OCI-M1 (cell line): ENCODE measurements around the gene MAST3.

Source experiments
- DNase-seq: peaks from one replicate; lab custom pipeline; 2025; lab: John Stamatoyannopoulos, UW

MAST3 gene

DNA sequence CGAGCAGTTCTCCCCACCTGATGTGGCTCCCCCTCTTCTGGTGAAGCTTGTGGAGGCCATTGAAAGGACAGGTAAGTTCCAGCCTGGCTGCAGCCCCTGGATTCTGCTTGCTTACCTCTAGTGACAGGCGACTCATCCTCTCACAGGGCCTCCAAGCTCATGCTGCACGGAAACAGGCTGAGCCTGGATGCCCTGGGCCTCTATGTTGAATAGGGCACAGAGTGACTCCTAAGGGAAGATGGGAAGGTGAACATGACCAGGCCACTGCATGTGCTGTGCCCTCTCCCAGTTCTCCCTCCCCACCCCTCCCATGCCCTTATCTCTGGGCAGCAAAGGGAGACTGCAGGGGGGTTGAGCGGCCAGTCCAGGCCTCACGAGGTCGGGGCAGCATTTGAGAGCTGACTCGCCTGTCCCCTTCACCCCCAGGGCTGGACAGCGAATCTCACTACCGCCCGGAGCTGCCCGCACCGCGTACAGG, 63.0 kb downstream of the MAST3 start:
- peak; percentile 74 for DNase-seq

DNA sequence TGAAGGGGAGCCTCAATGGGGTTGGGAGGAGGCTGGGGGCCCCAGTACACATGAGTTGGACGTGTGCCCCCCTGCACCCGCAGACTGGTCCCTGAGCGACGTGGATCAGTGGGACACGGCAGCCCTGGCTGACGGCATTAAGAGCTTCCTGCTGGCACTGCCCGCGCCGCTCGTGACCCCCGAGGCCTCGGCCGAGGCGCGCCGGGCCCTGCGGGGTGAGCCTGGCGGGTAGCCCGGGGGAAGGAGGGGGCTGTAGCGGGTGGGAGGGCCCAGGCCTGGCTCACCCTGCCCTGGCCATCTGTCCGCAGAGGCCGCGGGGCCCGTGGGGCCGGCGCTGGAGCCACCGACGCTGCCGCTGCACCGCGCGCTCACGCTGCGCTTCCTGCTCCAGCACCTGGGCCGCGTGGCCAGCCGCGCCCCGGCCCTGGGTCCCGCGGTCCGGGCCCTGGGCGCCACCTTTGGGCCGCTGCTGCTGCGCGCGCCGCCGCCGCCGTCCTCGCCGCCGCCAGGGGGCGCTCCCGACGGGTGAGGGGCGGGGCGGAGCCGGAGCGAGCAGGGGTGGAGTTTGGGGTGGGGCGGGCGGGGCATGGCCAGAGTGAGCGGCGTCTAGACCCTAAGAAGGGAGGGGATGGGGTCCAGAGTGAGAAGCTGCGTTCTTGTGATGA, 63.5 kb downstream of the MAST3 start:
- peak; percentile 81 for DNase-seq

DNA sequence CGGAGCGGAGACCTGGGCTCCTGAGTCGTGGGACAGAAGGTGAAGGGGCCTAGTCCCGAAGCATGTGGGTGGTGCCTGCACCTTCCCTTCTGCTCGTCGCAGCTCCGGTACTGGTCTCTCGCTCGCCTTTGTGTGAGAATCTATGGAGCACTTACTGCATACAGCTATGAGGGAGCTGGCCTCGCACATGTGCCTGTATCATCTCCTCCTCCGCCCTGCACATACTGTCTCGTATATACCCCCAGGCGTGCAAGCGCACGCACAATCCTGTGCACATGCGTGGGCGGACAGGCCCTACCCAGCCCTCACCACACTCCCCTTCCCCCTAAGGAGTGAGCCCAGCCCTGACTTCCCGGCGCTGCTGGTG, 64.0 kb downstream of the MAST3 start:
- no peak for DNase-seq

DNA sequence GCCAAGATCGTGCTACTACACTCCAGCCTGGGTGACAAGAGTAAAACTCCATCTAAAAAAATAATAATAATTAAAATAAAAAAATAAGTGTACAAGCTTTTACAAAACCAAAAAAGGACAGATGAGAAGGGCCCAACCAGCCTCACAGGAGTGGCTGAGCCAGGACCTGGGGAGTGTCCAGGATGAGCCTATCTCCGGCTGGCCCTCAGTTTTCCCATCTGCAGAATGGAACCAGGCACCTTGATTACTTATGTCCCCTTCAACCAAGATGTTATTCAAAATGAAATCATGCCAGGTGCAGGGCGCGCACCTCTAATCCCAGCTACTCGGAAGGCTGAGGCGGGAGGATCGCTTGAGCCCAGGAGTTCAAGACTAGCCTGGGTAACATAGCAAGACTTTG, 66.5 kb downstream of the MAST3 start:
- no peak for DNase-seq

GRCh38 chr19:18165794-18166544, 68.4 kb downstream of the MAST3 start:
- no peak for DNase-seq

DNA sequence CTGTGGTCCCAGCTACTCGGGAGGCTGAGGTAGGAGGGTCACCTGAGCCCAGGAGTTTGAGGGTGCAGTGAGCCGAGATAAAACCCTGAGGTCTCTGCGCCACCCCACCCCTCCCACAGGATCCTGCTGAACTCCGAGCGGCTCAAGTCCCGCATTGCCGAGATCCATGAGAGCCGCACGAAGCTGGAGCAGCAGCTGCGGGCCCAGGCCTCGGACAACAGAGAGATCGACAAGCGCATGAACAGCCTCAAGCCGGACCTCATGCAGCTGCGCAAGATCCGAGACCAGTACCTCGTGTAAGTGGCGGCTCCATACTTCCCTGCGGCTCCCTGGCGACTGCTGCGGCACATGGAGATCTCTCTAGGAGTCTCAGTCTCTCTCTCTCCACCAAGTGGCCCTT, 69.4 kb downstream of the MAST3 start:
- no peak for DNase-seq

- DNase-seq: peak; percentile 59
Observed at GRCh38 chr19:18167975-18168645, 70.5 kb downstream of the MAST3 start.

DNA sequence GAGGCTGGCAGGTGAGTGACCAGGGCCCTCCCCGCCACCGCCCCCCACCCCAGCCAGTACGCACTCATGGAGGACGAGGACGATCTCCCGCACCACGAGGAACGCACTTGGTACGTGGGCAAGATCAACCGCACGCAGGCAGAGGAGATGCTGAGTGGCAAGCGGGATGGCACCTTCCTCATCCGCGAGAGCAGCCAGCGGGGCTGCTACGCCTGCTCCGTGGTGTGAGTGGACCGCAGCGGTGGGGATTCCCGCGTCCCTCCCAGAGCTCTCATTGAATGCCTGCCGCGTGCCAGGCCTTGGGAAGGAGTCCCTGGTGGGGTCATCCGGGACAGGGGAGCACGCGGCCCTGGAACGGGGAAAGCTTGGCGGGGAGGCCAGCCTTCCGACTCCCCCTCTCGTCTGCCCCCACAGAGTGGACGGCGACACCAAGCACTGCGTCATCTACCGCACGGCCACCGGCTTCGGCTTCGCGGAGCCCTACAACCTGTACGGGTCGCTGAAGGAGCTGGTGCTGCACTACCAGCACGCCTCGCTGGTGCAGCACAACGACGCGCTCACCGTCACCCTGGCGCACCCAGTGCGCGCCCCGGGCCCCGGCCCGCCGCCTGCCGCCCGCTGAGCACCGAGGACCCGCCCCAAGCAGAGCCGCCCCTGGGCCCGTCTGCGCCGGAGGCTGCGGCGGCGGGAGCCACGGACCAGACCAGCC, 71.2 kb downstream of the MAST3 start:
- no peak for DNase-seq

GRCh38 chr19:18170714-18171255, 73.2 kb downstream of the MAST3 start:
- DNase-seq: peak; percentile 15

GRCh38 chr19:18171605-18172327, 74.2 kb downstream of the MAST3 start:
- DNase-seq: no peak

- DNase-seq: no peak
Observed at GRCh38 chr19:18172331-18173053, 74.9 kb downstream of the MAST3 start.

- peak; percentile 66 for DNase-seq
Observed at GRCh38 chr19:18173054-18173571, 75.5 kb downstream of the MAST3 start.

GRCh38 chr19:18173572-18174288, 76.2 kb downstream of the MAST3 start, which contains the start of gene IFI30:
Gene IFI30, plus strand, starts transcription at chr19:18173813. Its CDS starts 29 bp downstream, at chr19:18173842.
- peak; percentile 89 for DNase-seq

DNA sequence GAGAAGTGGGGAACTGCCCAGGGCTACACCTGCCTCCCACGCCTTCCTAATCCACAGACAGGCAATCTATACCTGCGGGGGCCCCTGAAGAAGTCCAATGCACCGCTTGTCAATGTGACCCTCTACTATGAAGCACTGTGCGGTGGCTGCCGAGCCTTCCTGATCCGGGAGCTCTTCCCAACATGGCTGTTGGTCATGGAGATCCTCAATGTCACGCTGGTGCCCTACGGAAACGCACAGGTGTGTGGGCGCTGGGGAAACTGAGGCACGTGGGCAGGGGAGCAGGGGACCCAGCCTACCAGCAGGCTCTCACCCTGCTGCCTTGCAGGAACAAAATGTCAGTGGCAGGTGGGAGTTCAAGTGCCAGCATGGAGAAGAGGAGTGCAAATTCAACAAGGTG, 77.4 kb downstream of the MAST3 start:
- no peak for DNase-seq

GRCh38 chr19:18176367-18177310, 79.1 kb downstream of the MAST3 start:
- DNase-seq: no peak

DNA sequence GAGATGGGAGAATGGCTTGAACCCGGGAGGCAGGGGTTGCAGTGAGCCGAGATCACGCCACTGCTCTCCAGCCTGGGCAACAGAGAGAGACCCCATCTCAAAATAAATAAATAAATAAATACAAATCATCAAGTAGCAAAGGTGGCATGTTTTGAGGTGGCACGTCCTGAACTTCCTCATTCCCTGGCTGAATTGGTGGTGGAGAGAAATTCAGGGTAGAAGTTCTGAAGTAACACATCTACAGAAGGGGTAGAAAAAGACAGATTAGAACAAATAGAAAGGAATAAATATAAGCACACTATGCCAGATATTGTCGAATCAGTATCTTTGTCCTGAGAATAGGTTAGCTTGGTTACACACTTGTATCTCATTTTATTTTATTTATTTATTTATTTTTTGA, 82.4 kb downstream of the MAST3 start:
- no peak for DNase-seq

GRCh38 chr19:18183529-18183928, 86.0 kb downstream of the MAST3 start:
- no peak for DNase-seq

- no peak for DNase-seq
Observed at GRCh38 chr19:18185538-18185937, 88.0 kb downstream of the MAST3 start.

DNA sequence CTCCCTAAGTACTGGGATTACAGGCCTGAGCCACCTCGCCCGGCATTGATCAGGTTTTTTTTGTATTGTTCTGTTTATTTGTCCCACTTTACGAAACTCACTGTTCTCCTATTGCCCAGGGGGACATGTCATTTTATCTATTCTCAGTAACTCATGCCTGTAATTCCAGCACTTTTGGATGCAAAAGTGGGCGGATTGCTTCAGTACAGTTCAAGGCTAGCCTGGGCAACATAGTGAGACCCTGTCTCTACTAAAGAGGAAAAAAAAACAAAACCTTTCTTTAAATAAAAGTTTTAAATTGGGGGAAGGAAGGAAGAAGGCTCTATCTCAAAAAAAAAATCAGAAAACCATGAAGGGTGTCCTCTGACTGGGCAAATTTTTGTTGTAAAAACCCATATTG, 92.7 kb downstream of the MAST3 start:
- no peak for DNase-seq
